Measurements from ENCODE around the gene GEMIN5.
"Not testable (repeated sequence)": the region's sequence is repeated elsewhere in the genome, so short reads cannot be mapped to it uniquely, and the experiment has no call there.

GEMIN5 gene

GRCh38 chr5:154937718-154938466 is at the start of gene GEMIN5:
GEMIN5 (minus strand) TSS chr5:154938211; CDS start chr5:154938133, 78 bp downstream.
- FAIRE-seq (no peak), DNase-seq (ENCODE audit: low spot score) (peak; percentile 75)

GRCh38 chr5:154986151-154986550 is 48.1 kb upstream of the GEMIN5 start:
- DNase-seq (ENCODE audit: low spot score) (no peak), FAIRE-seq (no peak)

GRCh38 chr5:154984946-154985516 is 47.0 kb upstream of the GEMIN5 start:
- no peak for DNase-seq (ENCODE audit: low spot score)

GRCh38 chr5:154978294-154978693 is 40.3 kb upstream of the GEMIN5 start:
- DNase-seq (ENCODE audit: low spot score), result not testable (repeated sequence)

More at GRCh38 chr5:154984946-154985516, 47.0 kb upstream of the GEMIN5 start:
- no peak for FAIRE-seq

GRCh38 chr5:154977409-154977808 is 39.4 kb upstream of the GEMIN5 start:
- no peak for FAIRE-seq

More at GRCh38 chr5:154978294-154978693, 40.3 kb upstream of the GEMIN5 start:
- not testable (repeated sequence) for FAIRE-seq

GRCh38 chr5:154976082-154976481 is 38.1 kb upstream of the GEMIN5 start:
- DNase-seq (ENCODE audit: low spot score); FAIRE-seq: not testable (repeated sequence)

More at GRCh38 chr5:154977409-154977808, 39.4 kb upstream of the GEMIN5 start:
- no peak for DNase-seq (ENCODE audit: low spot score)

- DNase-seq (ENCODE audit: low spot score) (no peak), FAIRE-seq (no peak)
Measured at GRCh38 chr5:154972476-154973080, 34.6 kb upstream of the GEMIN5 start.

- DNase-seq (ENCODE audit: low spot score) (no peak), FAIRE-seq (no peak)
Measured at GRCh38 chr5:154971501-154971900, 33.5 kb upstream of the GEMIN5 start.

- DNase-seq (ENCODE audit: low spot score) (no peak), FAIRE-seq (no peak)
Measured at GRCh38 chr5:154970759-154971158, 32.7 kb upstream of the GEMIN5 start.

GRCh38 chr5:154968953-154969352 is 30.9 kb upstream of the GEMIN5 start:
- no peak for DNase-seq (ENCODE audit: low spot score)
- FAIRE-seq, result no peak

GRCh38 chr5:154967421-154968024 is 29.5 kb upstream of the GEMIN5 start:
- no peak for DNase-seq (ENCODE audit: low spot score)
- no peak for FAIRE-seq

GRCh38 chr5:154966874-154967273 is 28.9 kb upstream of the GEMIN5 start:
- FAIRE-seq (no peak), DNase-seq (ENCODE audit: low spot score) (no peak)

- no peak for FAIRE-seq
Measured at GRCh38 chr5:154966081-154966841, 28.2 kb upstream of the GEMIN5 start.

GRCh38 chr5:154962494-154962893 is 24.5 kb upstream of the GEMIN5 start:
- DNase-seq (ENCODE audit: low spot score), result peak; percentile 52
- FAIRE-seq, result peak; percentile 66

More at GRCh38 chr5:154966081-154966841, 28.2 kb upstream of the GEMIN5 start:
- DNase-seq (ENCODE audit: low spot score), result no peak

GRCh38 chr5:154956712-154957111 is 18.7 kb upstream of the GEMIN5 start:
- FAIRE-seq (no peak), DNase-seq (ENCODE audit: low spot score) (no peak)

GRCh38 chr5:154949781-154950180 is 11.8 kb upstream of the GEMIN5 start:
- no peak for FAIRE-seq
- no peak for DNase-seq (ENCODE audit: low spot score)

GRCh38 chr5:154948313-154948712 is 10.3 kb upstream of the GEMIN5 start:
- DNase-seq (ENCODE audit: low spot score) (no peak), FAIRE-seq (no peak)

- DNase-seq (ENCODE audit: low spot score), result no peak
- FAIRE-seq, result no peak
Measured at GRCh38 chr5:154947778-154948177, 9.8 kb upstream of the GEMIN5 start.

- FAIRE-seq, result peak; percentile 57
- no peak for DNase-seq (ENCODE audit: low spot score)
Measured at GRCh38 chr5:154945695-154946301, 7.8 kb upstream of the GEMIN5 start.

GRCh38 chr5:154944716-154945115 is 6.7 kb upstream of the GEMIN5 start:
- FAIRE-seq, result no peak
- no peak for DNase-seq (ENCODE audit: low spot score)

GRCh38 chr5:154943527-154943926 is 5.5 kb upstream of the GEMIN5 start:
- no peak for FAIRE-seq

More at GRCh38 chr5:154943527-154943926, 5.5 kb upstream of the GEMIN5 start:
- no peak for DNase-seq (ENCODE audit: low spot score)

All from RCC 7860 (cell line).